ENCODE measurements around the gene ST14.

- TF ChIP-seq EZH2 (IDR thresholded peaks at IDR 0.05; ENCODE audit: borderline replicate concordance, insufficient read depth, low read depth, low read length, poor library complexity, severe bottlenecking): no peak
- TF ChIP-seq, protein P1, sequence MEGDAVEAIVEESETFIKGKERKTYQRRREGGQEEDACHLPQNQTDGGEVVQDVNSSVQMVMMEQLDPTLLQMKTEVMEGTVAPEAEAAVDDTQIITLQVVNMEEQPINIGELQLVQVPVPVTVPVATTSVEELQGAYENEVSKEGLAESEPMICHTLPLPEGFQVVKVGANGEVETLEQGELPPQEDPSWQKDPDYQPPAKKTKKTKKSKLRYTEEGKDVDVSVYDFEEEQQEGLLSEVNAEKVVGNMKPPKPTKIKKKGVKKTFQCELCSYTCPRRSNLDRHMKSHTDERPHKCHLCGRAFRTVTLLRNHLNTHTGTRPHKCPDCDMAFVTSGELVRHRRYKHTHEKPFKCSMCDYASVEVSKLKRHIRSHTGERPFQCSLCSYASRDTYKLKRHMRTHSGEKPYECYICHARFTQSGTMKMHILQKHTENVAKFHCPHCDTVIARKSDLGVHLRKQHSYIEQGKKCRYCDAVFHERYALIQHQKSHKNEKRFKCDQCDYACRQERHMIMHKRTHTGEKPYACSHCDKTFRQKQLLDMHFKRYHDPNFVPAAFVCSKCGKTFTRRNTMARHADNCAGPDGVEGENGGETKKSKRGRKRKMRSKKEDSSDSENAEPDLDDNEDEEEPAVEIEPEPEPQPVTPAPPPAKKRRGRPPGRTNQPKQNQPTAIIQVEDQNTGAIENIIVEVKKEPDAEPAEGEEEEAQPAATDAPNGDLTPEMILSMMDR (IDR thresholded peaks at IDR 0.05): no peak
Observed at GRCh38 chr11:130180896-130181294, 21.3 kb downstream of the ST14 start.
